GM19193 (cell line): ENCODE measurements around the gene CHPT1.

Experiments
- POLR2A ChIP-seq: IDR thresholded peaks from 4 replicates; pipeline ENCODE4 v1.6.1; 2011; ENCODE audit not compliant: insufficient read depth, insufficient read length; ENCODE audit errors: extremely low read depth

Gene CHPT1

GRCh38 chr12:101763246-101763931, 65.9 kb downstream of the CHPT1 start:
- no peak for TF ChIP-seq POLR2A

DNA sequence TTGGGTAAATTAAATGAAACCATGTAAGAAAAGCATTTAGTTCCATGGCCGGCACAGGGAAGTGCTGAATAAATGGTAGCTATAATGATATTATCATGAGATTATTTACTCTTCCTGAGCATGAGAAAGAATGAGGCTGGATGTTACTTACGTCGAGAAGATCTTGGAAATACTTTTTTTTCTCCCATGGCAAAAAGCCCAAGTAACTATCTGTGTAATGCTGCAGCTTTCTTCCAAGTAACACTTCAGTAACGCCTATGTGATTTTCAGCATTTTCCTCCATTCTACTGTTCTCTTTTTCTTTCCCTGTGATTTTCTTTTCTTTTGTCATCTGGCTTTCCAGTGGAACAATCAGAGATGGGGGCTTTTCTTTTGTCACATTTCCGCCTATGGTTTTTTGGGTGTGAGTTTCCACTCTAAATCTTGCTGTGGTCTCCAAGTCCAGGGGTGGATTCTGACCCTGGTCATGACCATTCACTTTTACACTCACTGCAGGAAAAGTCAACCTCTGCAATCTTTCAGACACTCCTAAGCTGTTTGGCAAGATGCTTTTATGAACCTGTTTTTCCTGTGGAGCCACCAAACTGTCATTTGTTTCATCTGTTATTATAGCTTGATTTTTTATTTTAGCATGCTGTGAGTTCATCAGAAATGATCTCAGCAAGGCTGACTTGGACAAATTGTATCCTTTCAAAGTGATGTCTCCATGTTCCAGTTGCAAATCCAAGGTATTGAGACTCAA, 66.8 kb downstream of the CHPT1 start:
- TF ChIP-seq POLR2A, result no peak

DNA sequence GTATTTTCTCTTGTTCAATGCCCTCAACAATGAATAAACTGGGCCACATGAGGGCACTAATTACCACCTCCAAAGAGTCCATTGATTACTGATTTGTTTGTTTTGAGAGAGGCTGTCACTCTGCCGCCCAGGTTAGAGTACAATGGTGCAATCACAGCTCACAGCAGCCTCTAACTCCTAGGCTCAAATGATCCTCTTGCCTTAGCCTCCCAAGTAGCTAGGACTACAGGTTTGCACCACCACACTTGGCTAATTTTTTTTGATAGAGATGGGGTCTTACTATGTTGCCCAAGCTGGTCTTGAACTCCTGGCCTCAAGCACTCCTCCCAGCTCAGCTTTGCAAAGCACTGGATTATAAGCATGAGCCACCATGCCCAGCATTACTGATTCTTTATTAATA, 70.1 kb downstream of the CHPT1 start:
- TF ChIP-seq POLR2A, result no peak

GRCh38 chr12:101768781-101769180, 71.3 kb downstream of the CHPT1 start:
- no peak for TF ChIP-seq POLR2A

GRCh38 chr12:101769865-101770264, 72.4 kb downstream of the CHPT1 start:
- no peak for TF ChIP-seq POLR2A

- no peak for TF ChIP-seq POLR2A
These were observed 74.8 kb downstream of the CHPT1 start for GRCh38 chr12:101772012-101772775.

- no peak for TF ChIP-seq POLR2A
These were observed 76.3 kb downstream of the CHPT1 start for GRCh38 chr12:101773650-101774162.

DNA sequence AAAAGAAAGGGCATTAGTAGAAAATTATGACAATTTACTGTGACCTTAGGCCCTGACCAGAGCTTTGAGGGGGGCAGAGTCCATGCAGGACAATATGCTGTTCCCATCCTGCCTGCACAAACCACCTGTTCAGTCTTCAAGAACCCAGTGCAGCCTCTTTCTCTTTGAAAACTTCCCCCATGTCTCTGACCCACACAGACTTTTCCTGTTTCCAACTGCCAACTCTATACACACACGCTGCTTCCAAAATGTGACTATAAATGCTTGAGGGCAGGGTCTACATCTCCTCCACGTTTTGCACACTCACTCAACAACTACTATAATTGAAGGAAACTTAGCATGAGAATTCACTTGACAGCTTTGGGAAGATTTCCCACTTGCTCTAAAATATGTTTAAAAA, 78.4 kb downstream of the CHPT1 start:
- no peak for TF ChIP-seq POLR2A

- TF ChIP-seq POLR2A, result no peak
These were observed 80.0 kb downstream of the CHPT1 start for GRCh38 chr12:101777485-101777884.

DNA sequence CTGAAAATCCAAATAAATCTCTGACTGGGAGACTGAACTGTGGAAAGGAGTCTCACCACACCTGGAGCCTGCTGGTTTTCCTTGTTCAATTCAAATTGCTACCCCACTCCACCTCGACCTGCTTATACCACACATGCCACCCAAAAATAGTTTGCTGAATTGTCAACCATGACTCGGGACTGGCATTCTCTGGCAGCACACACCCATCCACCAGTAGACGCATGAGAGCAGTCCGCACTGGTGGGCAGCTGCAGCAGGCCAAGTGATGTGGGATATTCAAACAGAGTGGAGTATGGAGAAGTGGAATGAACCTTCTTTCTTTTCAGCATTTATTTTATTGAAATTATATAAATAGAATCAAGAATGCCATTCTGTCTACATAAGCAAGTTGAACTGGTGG, 80.5 kb downstream of the CHPT1 start:
- no peak for TF ChIP-seq POLR2A
